Measurements from ENCODE around the gene PRTN3.

- TF ChIP-seq, protein P1, sequence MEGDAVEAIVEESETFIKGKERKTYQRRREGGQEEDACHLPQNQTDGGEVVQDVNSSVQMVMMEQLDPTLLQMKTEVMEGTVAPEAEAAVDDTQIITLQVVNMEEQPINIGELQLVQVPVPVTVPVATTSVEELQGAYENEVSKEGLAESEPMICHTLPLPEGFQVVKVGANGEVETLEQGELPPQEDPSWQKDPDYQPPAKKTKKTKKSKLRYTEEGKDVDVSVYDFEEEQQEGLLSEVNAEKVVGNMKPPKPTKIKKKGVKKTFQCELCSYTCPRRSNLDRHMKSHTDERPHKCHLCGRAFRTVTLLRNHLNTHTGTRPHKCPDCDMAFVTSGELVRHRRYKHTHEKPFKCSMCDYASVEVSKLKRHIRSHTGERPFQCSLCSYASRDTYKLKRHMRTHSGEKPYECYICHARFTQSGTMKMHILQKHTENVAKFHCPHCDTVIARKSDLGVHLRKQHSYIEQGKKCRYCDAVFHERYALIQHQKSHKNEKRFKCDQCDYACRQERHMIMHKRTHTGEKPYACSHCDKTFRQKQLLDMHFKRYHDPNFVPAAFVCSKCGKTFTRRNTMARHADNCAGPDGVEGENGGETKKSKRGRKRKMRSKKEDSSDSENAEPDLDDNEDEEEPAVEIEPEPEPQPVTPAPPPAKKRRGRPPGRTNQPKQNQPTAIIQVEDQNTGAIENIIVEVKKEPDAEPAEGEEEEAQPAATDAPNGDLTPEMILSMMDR (conservative IDR thresholded peaks at IDR 0.05; ENCODE audit: low read length), result no peak
- TF ChIP-seq EZH2phosphoT487 (IDR thresholded peaks at IDR 0.05; ENCODE audit: borderline replicate concordance), result no peak
Observed at GRCh38 chr19:824885-825284, 15.9 kb upstream of the PRTN3 start.

Data from Loucy (cell line).